Gastrocnemius medialis (tissue), 4 donors: ENCODE measurements around the gene POPDC2. TPM values are rescaled to one million over a fixed set of nuclear protein-coding genes. Genes with fewer than 3 reads are reported as not detected.
A peak's percentile ranks its signal among the peaks of the same experiment; 100 is the strongest.

ENCODE experiments used
- ATAC-seq, 2 donors: fragments of 150-250 bp; one replicate each; pipeline ENCODE4 v1.9.1; 2016
- DNase-seq, 2 donors: peaks; one replicate each; pipeline ENCODE4 v3.0.0-alpha.2; 2019
- H3K27ac ChIP-seq, 4 donors: fragments of 200-600 bp; sonication (generic); 1 replicate in 1 of 4; 2 replicates in 3 of 4; pipeline ENCODE4 v1.5.1; 2016 to 2018; ENCODE audit warnings: mild to moderate bottlenecking in 2 of 4, moderate library complexity in 1 of 4
- H3K27me3 ChIP-seq, 3 donors: fragments of 200-600 bp; sonication (generic) in 2 of 3; 1 replicate in 1 of 3; 2 replicates in 2 of 3; pipeline versions ENCODE4 v1.5.1 to v1.6.0; 2016 to 2019; ENCODE audit warnings: mild to moderate bottlenecking in 1 of 3, moderate library complexity in 1 of 3
- H3K36me3 ChIP-seq, 2 donors: fragments of 200-600 bp; sonication (generic) in 1 of 2; one replicate each; pipeline ENCODE4 v1.5.1; 2017 to 2018
- H3K4me1 ChIP-seq, 2 donors: fragments of 200-600 bp; sonication (generic) in 1 of 2; one replicate each; pipeline ENCODE4 v1.5.1; 2016 to 2017; ENCODE audit warnings: mild to moderate bottlenecking in 2 of 2
- H3K4me3 ChIP-seq, 4 donors: fragments of 200-600 bp; sonication (generic) in 3 of 4; 1 replicate in 1 of 4; 2 replicates in 3 of 4; pipeline ENCODE4 v1.5.1; 2016 to 2019; ENCODE audit warnings: mild to moderate bottlenecking in 2 of 4
- H3K9me3 ChIP-seq, 3 donors: fragments of 200-600 bp; sonication (generic) in 2 of 3; 1 replicate in 1 of 3; 2 replicates in 2 of 3; pipeline ENCODE4 v1.5.1; 2016 to 2019
- POLR2A ChIP-seq, 2 donors: fragments of 450-650 bp; IDR thresholded peaks; one replicate each; pipeline ENCODE4 v1.6.1; 2017; ENCODE audit warnings: antibody characterized with exemption in 2 of 2, mild to moderate bottlenecking in 2 of 2, moderate library complexity in 2 of 2
- in situ Hi-C, 4 donors: fragments of 200-750 bp; cut with MboI; loops; one replicate each; pipeline versions ENCODE4 v1.15.0 to v1.8.0; 2017; ENCODE audit warnings: low sequenced_read_pairs in 4 of 4
- intact Hi-C: fragments of 100-400 bp; cut with DNase I; formaldehyde crosslinking; loops from one replicate; pipeline ENCODE4 v1.15.1; 2023; ENCODE audit warnings: low total_unique reads
- total RNA-seq, 4 donors: library from RNA; depleted of rRNA; stranded (reverse); fragments of >200 nt; gene quantifications; one replicate each; pipeline versions ENCODE4 v1.1.0 to v1.2.3, GENCODE V29; 2016
- TF ChIP-seq, protein P1 (sequence below), 5 experiments: fragments of 450-650 bp in 3 of 5; fragments of 200-600 bp in 2 of 5; sonication (generic) in 2 of 5; IDR thresholded peaks in 4 of 5; conservative IDR thresholded peaks in 1 of 5; 1 replicate in 4 of 5; 2 replicates in 1 of 5; pipeline ENCODE4 v1.5.1; 2016 to 2019; ENCODE audit warnings: antibody characterized with exemption in 5 of 5, mild to moderate bottlenecking in 3 of 5, moderate library complexity in 3 of 5

Gene POPDC2
- total RNA-seq, 4 donors from 2014 or later: 7.8 to 38.9 (median 30.3) TPM

- no peak for DNase-seq
- Histone ChIP-seq H3K27me3 (no peaks in the 10 kb centered on the region), H3K4me1 (peaks cover 54 to 73% of the 10 kb centered on the region in 2 donors), H3K4me3 (no peak overlapping the region), H3K9me3 (no peaks in the 10 kb centered on the region), H3K36me3 (peaks cover 0 to 5% of the 10 kb centered on the region in 2 donors), H3K27ac (peak overlapping the region; percentile 94 to 96 (median 95))
- intact Hi-C loops (no loop called here), in situ Hi-C loops (no loop called here)
- no peak for TF ChIP-seq POLR2A (IDR thresholded peaks at IDR 0.05)
- TF ChIP-seq, protein P1, sequence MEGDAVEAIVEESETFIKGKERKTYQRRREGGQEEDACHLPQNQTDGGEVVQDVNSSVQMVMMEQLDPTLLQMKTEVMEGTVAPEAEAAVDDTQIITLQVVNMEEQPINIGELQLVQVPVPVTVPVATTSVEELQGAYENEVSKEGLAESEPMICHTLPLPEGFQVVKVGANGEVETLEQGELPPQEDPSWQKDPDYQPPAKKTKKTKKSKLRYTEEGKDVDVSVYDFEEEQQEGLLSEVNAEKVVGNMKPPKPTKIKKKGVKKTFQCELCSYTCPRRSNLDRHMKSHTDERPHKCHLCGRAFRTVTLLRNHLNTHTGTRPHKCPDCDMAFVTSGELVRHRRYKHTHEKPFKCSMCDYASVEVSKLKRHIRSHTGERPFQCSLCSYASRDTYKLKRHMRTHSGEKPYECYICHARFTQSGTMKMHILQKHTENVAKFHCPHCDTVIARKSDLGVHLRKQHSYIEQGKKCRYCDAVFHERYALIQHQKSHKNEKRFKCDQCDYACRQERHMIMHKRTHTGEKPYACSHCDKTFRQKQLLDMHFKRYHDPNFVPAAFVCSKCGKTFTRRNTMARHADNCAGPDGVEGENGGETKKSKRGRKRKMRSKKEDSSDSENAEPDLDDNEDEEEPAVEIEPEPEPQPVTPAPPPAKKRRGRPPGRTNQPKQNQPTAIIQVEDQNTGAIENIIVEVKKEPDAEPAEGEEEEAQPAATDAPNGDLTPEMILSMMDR (IDR thresholded peaks at IDR 0.05 in 4 of 5, conservative IDR thresholded peaks at IDR 0.05 in 1 of 5): no peak
- no peak for ATAC-seq
Observed at GRCh38 chr3:119641416-119641815, 19.0 kb downstream of the POPDC2 start.

DNA sequence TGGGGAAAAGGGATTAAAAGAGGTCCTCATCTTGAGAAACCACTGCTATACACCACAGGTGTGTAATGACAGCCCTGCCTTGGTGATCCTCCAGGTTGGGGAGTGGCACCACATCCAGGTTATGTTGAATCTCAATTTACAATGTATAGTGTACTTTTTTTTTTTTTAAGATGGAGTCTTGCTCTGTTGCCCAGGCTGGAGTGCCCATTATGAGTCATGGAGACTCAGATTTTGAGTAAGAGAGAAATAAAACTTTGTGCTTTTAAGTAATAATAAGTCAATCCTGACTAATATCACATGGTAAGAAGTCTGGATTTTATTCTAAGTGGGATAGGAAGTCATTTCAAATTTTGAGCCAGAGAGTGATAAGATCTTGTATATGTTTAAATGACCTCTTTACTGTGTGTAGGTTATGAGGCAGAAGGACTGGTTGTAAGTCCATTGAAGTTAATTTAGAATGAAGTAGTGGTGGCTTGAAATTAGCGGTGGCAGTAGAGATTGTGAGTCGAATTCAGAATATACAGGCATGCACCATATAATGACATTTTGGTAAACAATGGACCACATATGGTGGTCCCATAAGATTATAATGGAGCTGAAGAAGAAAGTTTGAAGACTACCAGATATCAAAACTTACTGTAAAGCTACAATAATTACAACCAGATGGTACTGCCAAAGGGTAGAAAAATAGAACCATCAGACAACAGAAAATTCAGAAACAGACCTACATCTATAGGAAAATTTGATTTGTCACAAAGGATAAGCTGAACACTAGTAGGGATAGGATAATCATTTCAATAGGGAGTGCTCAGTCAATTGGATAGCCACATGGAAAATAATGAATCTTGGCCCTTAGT lies 20.7 kb downstream of the POPDC2 start:
- in situ Hi-C loops (no loop called here), intact Hi-C loops (loop anchor here (1.0 kb wide), 1 partner anchor 13 kb away; no protein-coding TSS in a partner anchor)
- DNase-seq (no peak), ATAC-seq (no peak)
- TF ChIP-seq, protein P1 (IDR thresholded peaks at IDR 0.05 in 4 of 5, conservative IDR thresholded peaks at IDR 0.05 in 1 of 5): no peak
- TF ChIP-seq POLR2A (IDR thresholded peaks at IDR 0.05): no peak
- no peak overlapping the region for H3K4me3 ChIP-seq
- peak overlapping the region; percentile 94 to 96 (median 95) for H3K27ac ChIP-seq
- H3K36me3 ChIP-seq: peaks cover 0 to 5% of the 10 kb centered on the region in 2 donors
- H3K4me1 ChIP-seq: peaks cover 62 to 70% of the 10 kb centered on the region in 2 donors
- no peaks in the 10 kb centered on the region for H3K9me3 ChIP-seq
- H3K27me3 ChIP-seq: no peaks in the 10 kb centered on the region

DNA sequence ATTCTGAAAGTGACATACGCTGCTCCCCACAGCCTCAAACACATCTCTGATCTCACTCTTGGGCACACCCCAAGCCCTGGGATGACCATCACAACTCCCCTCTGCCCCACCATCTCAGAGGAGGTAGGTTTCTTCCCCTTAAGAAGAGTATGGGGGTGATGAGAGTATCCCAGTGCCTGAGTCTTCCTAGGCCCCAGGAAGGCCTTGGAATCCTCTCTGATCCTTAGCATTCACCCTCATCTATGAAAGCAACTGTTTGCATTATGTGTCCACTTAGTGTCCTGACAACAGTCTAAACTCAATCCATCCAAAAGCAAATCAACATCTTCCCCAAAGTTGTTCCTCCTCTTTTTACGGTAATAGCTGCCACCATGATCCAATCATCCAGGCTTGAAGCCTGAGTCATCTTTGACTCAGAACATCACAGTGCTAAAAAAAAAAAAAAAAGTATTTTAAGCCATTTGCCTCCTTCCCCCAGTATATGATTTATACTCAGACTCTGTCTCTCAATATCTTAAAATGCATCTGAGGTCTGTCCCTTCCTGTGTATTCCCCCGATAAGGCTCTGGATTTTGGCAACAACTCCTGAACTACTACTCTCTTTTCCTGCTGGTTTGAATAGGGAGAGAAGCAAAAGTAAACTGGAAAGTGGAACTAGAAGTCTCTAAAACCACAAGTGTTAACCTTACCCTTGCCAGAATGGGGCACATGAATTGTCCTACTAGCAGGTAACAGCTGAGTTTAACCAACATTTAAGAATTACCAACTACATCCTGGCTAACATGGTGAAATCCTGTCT lies 22.5 kb downstream of the POPDC2 start:
- DNase-seq (no peak), ATAC-seq (peak; percentile 56 to 59)
- Histone ChIP-seq H3K4me3 (peak overlapping the region; percentile 35 to 43 (median 38)), H3K27me3 (no peaks in the 10 kb centered on the region), H3K9me3 (no peaks in the 10 kb centered on the region), H3K27ac (peak overlapping the region; percentile 94 to 96 (median 95)), H3K36me3 (peaks cover 0 to 5% of the 10 kb centered on the region in 2 donors), H3K4me1 (peaks cover 49 to 53% of the 10 kb centered on the region in 2 donors)
- in situ Hi-C loops: no loop called here
- intact Hi-C loops: no loop called here
- TF ChIP-seq POLR2A (IDR thresholded peaks at IDR 0.05): peak in 1 of 2 donors; percentile 24
- TF ChIP-seq, protein P1 (IDR thresholded peaks at IDR 0.05 in 4 of 5, conservative IDR thresholded peaks at IDR 0.05 in 1 of 5): no peak

DNA sequence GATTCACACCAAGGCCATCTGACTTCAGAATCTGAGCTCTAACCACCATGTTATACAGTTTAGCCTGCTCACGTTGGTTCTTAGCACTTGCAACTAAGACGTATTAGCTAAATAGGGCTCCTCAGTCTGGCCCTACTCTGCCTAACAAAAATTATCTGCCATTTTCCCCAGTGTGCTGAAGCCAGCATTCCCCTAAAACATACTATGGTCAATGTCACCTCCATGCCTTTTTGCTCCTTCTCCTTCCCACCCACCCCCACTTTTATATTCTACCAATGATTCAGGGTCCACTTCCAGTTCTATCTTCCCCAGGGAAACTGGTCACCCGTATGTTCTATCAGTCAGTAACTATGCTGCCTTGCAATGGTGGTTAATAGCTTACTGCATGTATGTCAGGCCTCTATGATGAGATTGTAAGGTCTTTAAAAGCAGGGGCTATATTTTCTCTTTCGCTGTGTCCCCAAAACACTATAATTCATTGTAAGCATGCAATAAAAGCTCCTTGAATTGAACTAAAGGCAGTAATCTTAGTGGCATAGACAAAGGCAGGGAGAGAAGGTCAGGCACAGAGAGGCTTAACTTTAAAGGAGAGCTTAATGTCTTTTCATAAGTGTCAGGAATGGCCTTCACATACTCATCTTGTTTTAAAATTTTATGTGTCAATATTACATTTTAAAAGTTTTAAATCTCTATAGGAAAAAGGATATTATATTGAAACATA lies 23.3 kb downstream of the POPDC2 start:
- in situ Hi-C loops: no loop called here
- DNase-seq (no peak), ATAC-seq (no peak)
- peaks cover 53 to 56% of the 10 kb centered on the region in 2 donors for H3K4me1 ChIP-seq
- H3K4me3 ChIP-seq: no peak overlapping the region
- no peaks in the 10 kb centered on the region for H3K27me3 ChIP-seq
- intact Hi-C loops: no loop called here
- peaks cover 0 to 5% of the 10 kb centered on the region in 2 donors for H3K36me3 ChIP-seq
- peak overlapping the region; percentile 94 to 96 (median 95) for H3K27ac ChIP-seq
- no peak for TF ChIP-seq POLR2A (IDR thresholded peaks at IDR 0.05)
- TF ChIP-seq, protein P1 (IDR thresholded peaks at IDR 0.05 in 4 of 5, conservative IDR thresholded peaks at IDR 0.05 in 1 of 5): no peak
- H3K9me3 ChIP-seq: no peaks in the 10 kb centered on the region
